ENCODE results near the gene LSAMP. TPM values are rescaled to one million over a fixed set of nuclear protein-coding genes. Genes with fewer than 3 reads are reported as not detected.
"Not testable (repeated sequence)": the region's sequence is repeated elsewhere in the genome, so short reads cannot be mapped to it uniquely, and the experiment has no call there.

Gene LSAMP
- total RNA-seq, 4 donors from 2014 or later = 0.30 to 5.5 (median 1.4) TPM

DNA sequence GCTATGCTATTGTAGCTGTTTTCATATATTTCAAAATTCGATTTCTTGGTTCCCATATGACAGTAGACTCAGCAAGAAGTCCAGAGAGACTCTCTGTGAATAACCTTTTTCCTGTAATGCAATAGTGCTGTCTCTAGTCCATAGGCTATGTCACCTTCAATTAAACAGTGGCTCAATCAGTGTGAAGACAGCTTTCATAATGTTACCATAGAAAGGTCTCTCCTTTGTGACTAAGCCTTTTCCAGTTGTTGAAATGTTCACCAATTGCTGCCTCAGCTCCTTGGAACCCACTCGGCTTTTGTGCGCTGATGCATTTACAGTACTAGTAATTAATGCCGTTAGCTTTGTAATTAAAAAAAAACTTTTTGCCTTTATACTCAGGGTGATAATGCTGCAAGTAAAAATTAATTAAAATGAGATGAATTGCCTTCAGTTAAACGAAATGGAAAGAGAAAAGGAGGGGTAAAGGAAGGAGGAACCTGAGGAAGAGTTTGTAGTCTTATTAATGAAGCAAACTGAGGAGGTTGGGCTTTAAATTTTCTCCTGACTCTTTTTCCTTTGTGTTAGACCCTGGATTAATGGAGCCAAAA lies 214.8 kb downstream of the LSAMP start:
- no peak overlapping the region for H3K4me3 ChIP-seq
- DNase-seq = no peak

GRCh38 chr3:116226266-116226665 lies 219.0 kb downstream of the LSAMP start:
- H3K36me3 ChIP-seq = no peaks in the 10 kb centered on the region
- intact Hi-C loops (cut with DNase I) = no loop called here
- H3K4me1 ChIP-seq = no peaks in the 10 kb centered on the region
- no peak for TF ChIP-seq POLR2A (IDR thresholded peaks at IDR 0.05)
- TF ChIP-seq, protein P1, sequence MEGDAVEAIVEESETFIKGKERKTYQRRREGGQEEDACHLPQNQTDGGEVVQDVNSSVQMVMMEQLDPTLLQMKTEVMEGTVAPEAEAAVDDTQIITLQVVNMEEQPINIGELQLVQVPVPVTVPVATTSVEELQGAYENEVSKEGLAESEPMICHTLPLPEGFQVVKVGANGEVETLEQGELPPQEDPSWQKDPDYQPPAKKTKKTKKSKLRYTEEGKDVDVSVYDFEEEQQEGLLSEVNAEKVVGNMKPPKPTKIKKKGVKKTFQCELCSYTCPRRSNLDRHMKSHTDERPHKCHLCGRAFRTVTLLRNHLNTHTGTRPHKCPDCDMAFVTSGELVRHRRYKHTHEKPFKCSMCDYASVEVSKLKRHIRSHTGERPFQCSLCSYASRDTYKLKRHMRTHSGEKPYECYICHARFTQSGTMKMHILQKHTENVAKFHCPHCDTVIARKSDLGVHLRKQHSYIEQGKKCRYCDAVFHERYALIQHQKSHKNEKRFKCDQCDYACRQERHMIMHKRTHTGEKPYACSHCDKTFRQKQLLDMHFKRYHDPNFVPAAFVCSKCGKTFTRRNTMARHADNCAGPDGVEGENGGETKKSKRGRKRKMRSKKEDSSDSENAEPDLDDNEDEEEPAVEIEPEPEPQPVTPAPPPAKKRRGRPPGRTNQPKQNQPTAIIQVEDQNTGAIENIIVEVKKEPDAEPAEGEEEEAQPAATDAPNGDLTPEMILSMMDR (IDR thresholded peaks at IDR 0.05) = no peak
- no peak for DNase-seq
- H3K27ac ChIP-seq = no peak overlapping the region
- 72 to 75% methylated on average over 1 of the region's 1 CpG for WGBS, 2 donors
- no peak overlapping the region for H3K4me3 ChIP-seq
- peaks cover 0 to 4% (median 0%) of the 10 kb centered on the region in 4 donors for H3K27me3 ChIP-seq
- no peaks in the 10 kb centered on the region for H3K9me3 ChIP-seq

More for the DNA sequence above, 214.8 kb downstream of the LSAMP start:
- Histone ChIP-seq H3K27me3 (no peaks in the 10 kb centered on the region), H3K27ac (no peak overlapping the region), H3K36me3 (no peaks in the 10 kb centered on the region), H3K9me3 (no peaks in the 10 kb centered on the region), H3K4me1 (no peaks in the 10 kb centered on the region)
- intact Hi-C loops (cut with DNase I) = no loop called here
- 69 to 70% methylated on average over 5 of the region's 5 CpGs for WGBS, 2 donors
- no peak for TF ChIP-seq POLR2A (IDR thresholded peaks at IDR 0.05)
- TF ChIP-seq, protein P1 (IDR thresholded peaks at IDR 0.05) = no peak

- WGBS, 2 donors = 59 to 72% methylated on average over 4 of the region's 4 CpGs
- H3K9me3 ChIP-seq = no peaks in the 10 kb centered on the region
- intact Hi-C loops (cut with DNase I) = no loop called here
- H3K4me3 ChIP-seq = no peak overlapping the region
- no peaks in the 10 kb centered on the region for H3K4me1 ChIP-seq
- no peak for DNase-seq
- H3K27me3 ChIP-seq = no peaks in the 10 kb centered on the region
- no peaks in the 10 kb centered on the region for H3K36me3 ChIP-seq
- no peak for TF ChIP-seq POLR2A (IDR thresholded peaks at IDR 0.05)
- TF ChIP-seq, protein P1 (IDR thresholded peaks at IDR 0.05) = no peak
- H3K27ac ChIP-seq = no peak overlapping the region
These were observed 228.5 kb downstream of the LSAMP start for GRCh38 chr3:116216761-116217160.

GRCh38 chr3:116211901-116212300 lies 233.4 kb downstream of the LSAMP start:
- intact Hi-C loops (cut with DNase I) = no loop called here
- no peaks in the 10 kb centered on the region for H3K27me3 ChIP-seq
- H3K36me3 ChIP-seq = no peaks in the 10 kb centered on the region
- no peak for TF ChIP-seq POLR2A (IDR thresholded peaks at IDR 0.05)
- TF ChIP-seq, protein P1 (IDR thresholded peaks at IDR 0.05) = no peak
- H3K27ac ChIP-seq = no peak overlapping the region
- no peaks in the 10 kb centered on the region for H3K9me3 ChIP-seq
- H3K4me3 ChIP-seq = no peak overlapping the region
- no peak for DNase-seq
- 76 to 89% methylated on average over 2 of the region's 2 CpGs for WGBS, 2 donors
- H3K4me1 ChIP-seq = no peaks in the 10 kb centered on the region

- no CpG with 5 or more reads among the region's 15 CpGs for WGBS, 2 donors
These were observed 236.5 kb downstream of the LSAMP start for GRCh38 chr3:116208830-116209229.

More at GRCh38 chr3:116208830-116209229, 236.5 kb downstream of the LSAMP start:
- intact Hi-C loops (cut with DNase I); H3K27ac ChIP-seq; H3K4me1 ChIP-seq; H3K4me3 ChIP-seq; H3K9me3 ChIP-seq; DNase-seq; H3K27me3 ChIP-seq; H3K36me3 ChIP-seq: not testable (repeated sequence)

All from esophagus squamous epithelium (tissue), 5 donors.